IPS-15b (cell line): ENCODE results near the gene ZDHHC19.
"Not testable (repeated sequence)": the region's sequence is repeated elsewhere in the genome, so short reads cannot be mapped to it uniquely, and the experiment has no call there.

Source experiments
- H3K27me3 ChIP-seq: one replicate; pipeline ENCODE4 v1.6.1; 2013; ENCODE audit warnings: low read length; ENCODE audit not compliant: control insufficient read depth, insufficient read depth
- H3K36me3 ChIP-seq: one replicate; pipeline ENCODE4 v1.6.1; 2013; ENCODE audit warnings: low read length; ENCODE audit not compliant: control insufficient read depth, insufficient read depth
- H3K4me1 ChIP-seq: one replicate; pipeline ENCODE4 v1.6.1; 2013; ENCODE audit warnings: mild to moderate bottlenecking, low read length; ENCODE audit not compliant: control insufficient read depth, insufficient read depth
- H3K4me3 ChIP-seq: one replicate; pipeline ENCODE4 v1.5.1; 2013; ENCODE audit warnings: low read depth, low read length
- H3K9ac ChIP-seq: one replicate; pipeline ENCODE4 v1.6.1; 2013; ENCODE audit warnings: low read depth, mild to moderate bottlenecking, low read length
- H3K9me3 ChIP-seq: one replicate; pipeline ENCODE4 v1.6.1; 2013; ENCODE audit warnings: mild to moderate bottlenecking, low read length; ENCODE audit not compliant: control insufficient read depth, insufficient read depth

The ZDHHC19 gene

GRCh38 chr3:196220587-196220986 lies 9.4 kb upstream of the ZDHHC19 start:
- no peak overlapping the region for H3K4me3 ChIP-seq
- H3K27me3 ChIP-seq: no peaks in the 10 kb centered on the region
- H3K9me3 ChIP-seq: no peaks in the 10 kb centered on the region
- no peak overlapping the region for H3K9ac ChIP-seq
- no peaks in the 10 kb centered on the region for H3K36me3 ChIP-seq
- peaks cover 2% of the 10 kb centered on the region for H3K4me1 ChIP-seq

- no peaks in the 10 kb centered on the region for H3K36me3 ChIP-seq
- H3K9ac ChIP-seq: no peak overlapping the region
- peaks cover 2% of the 10 kb centered on the region for H3K4me1 ChIP-seq
- no peaks in the 10 kb centered on the region for H3K27me3 ChIP-seq
- H3K9me3 ChIP-seq: no peaks in the 10 kb centered on the region
- H3K4me3 ChIP-seq: no peak overlapping the region
Observed at GRCh38 chr3:196219970-196220311, 8.7 kb upstream of the ZDHHC19 start.

GRCh38 chr3:196219194-196219969 lies 8.2 kb upstream of the ZDHHC19 start:
- Histone ChIP-seq H3K4me3 (no peak overlapping the region), H3K4me1 (peaks cover 2% of the 10 kb centered on the region), H3K9ac (no peak overlapping the region), H3K36me3 (no peaks in the 10 kb centered on the region), H3K27me3 (no peaks in the 10 kb centered on the region), H3K9me3 (no peaks in the 10 kb centered on the region)

GRCh38 chr3:196218155-196218712 lies 7.0 kb upstream of the ZDHHC19 start:
- no peaks in the 10 kb centered on the region for H3K9me3 ChIP-seq
- no peak overlapping the region for H3K4me3 ChIP-seq
- H3K36me3 ChIP-seq: no peaks in the 10 kb centered on the region
- peaks cover 2% of the 10 kb centered on the region for H3K4me1 ChIP-seq
- H3K27me3 ChIP-seq: no peaks in the 10 kb centered on the region
- no peak overlapping the region for H3K9ac ChIP-seq

GRCh38 chr3:196217307-196218154 lies 6.3 kb upstream of the ZDHHC19 start:
- H3K36me3 ChIP-seq: no peaks in the 10 kb centered on the region
- H3K4me1 ChIP-seq: peaks cover 2% of the 10 kb centered on the region
- no peak overlapping the region for H3K9ac ChIP-seq
- H3K4me3 ChIP-seq: peak overlapping the region; percentile 32
- no peaks in the 10 kb centered on the region for H3K9me3 ChIP-seq
- H3K27me3 ChIP-seq: no peaks in the 10 kb centered on the region

GRCh38 chr3:196216681-196217211 lies 5.5 kb upstream of the ZDHHC19 start:
- Histone ChIP-seq H3K4me1 (peaks cover 2% of the 10 kb centered on the region), H3K9me3 (no peaks in the 10 kb centered on the region), H3K27me3 (no peaks in the 10 kb centered on the region), H3K9ac (no peak overlapping the region), H3K36me3 (no peaks in the 10 kb centered on the region), H3K4me3 (peak overlapping the region; percentile 32)

- H3K4me1 ChIP-seq: peaks cover 2% of the 10 kb centered on the region
- no peaks in the 10 kb centered on the region for H3K9me3 ChIP-seq
- H3K27me3 ChIP-seq: no peaks in the 10 kb centered on the region
- H3K36me3 ChIP-seq: no peaks in the 10 kb centered on the region
- H3K4me3 ChIP-seq: peak within 1 kb of the TSS; percentile 32
- no peak within 1 kb of the TSS for H3K9ac ChIP-seq
Observed at GRCh38 chr3:196216089-196216564, 4.9 kb upstream of the ZDHHC19 start, which contains the start of gene SLC51A. SLC51A (plus strand) TSS chr3:196216534; CDS start chr3:196216713, 179 bp downstream.

GRCh38 chr3:196215493-196216020 lies 4.4 kb upstream of the ZDHHC19 start:
- H3K4me3 ChIP-seq: no peak overlapping the region
- H3K4me1 ChIP-seq: peaks cover 2% of the 10 kb centered on the region
- H3K9ac ChIP-seq: no peak overlapping the region
- no peaks in the 10 kb centered on the region for H3K9me3 ChIP-seq
- no peaks in the 10 kb centered on the region for H3K36me3 ChIP-seq
- no peaks in the 10 kb centered on the region for H3K27me3 ChIP-seq

GRCh38 chr3:196214783-196215441 lies 3.7 kb upstream of the ZDHHC19 start:
- no peaks in the 10 kb centered on the region for H3K9me3 ChIP-seq
- H3K9ac ChIP-seq: no peak overlapping the region
- H3K4me3 ChIP-seq: no peak overlapping the region
- H3K27me3 ChIP-seq: no peaks in the 10 kb centered on the region
- peaks cover 2% of the 10 kb centered on the region for H3K4me1 ChIP-seq
- no peaks in the 10 kb centered on the region for H3K36me3 ChIP-seq

GRCh38 chr3:196209944-196210672 lies 1.1 kb downstream of the ZDHHC19 start:
- not testable (repeated sequence) for H3K9ac ChIP-seq, H3K4me3 ChIP-seq, H3K9me3 ChIP-seq, H3K36me3 ChIP-seq, H3K4me1 ChIP-seq
- peaks cover 15% of the 10 kb centered on the region for H3K27me3 ChIP-seq
